Trophoblast cell (in vitro differentiated cells and primary cell): ENCODE measurements around the gene OR4X2.
"Not testable (repeated sequence)": the region's sequence is repeated elsewhere in the genome, so short reads cannot be mapped to it uniquely, and the experiment has no call there.

Experiments used
- DNase-seq, 2 donors: peaks; one replicate each; pipeline ENCODE4 v3.0.0-alpha.2; 2016
- H2AFZ ChIP-seq: 2 replicates; pipeline ENCODE4 v1.6.1; 2013; ENCODE audit warnings: low read length, moderate library complexity, mild to moderate bottlenecking; ENCODE audit not compliant: insufficient read depth, poor library complexity
- H2AK5ac ChIP-seq: 2 replicates; pipeline ENCODE4 v1.6.1; 2013; ENCODE audit warnings: mild to moderate bottlenecking, low read length
- H2BK120ac ChIP-seq: 2 replicates; pipeline ENCODE4 v1.6.1; 2013; ENCODE audit warnings: low read length, mild to moderate bottlenecking, moderate library complexity; ENCODE audit not compliant: insufficient read depth, poor library complexity
- H2BK12ac ChIP-seq: 2 replicates; pipeline ENCODE4 v1.6.1; 2013; ENCODE audit warnings: mild to moderate bottlenecking, low read length, moderate library complexity
- H2BK5ac ChIP-seq: 2 replicates; pipeline ENCODE4 v1.6.1; 2013; ENCODE audit warnings: low read length, low read depth, moderate library complexity, mild to moderate bottlenecking; ENCODE audit not compliant: poor library complexity
- H3K14ac ChIP-seq: 2 replicates; pipeline ENCODE4 v1.6.1; 2013; ENCODE audit warnings: mild to moderate bottlenecking, low read length
- H3K18ac ChIP-seq: 2 replicates; pipeline ENCODE4 v1.6.1; 2013; ENCODE audit warnings: mild to moderate bottlenecking, low read length
- H3K23ac ChIP-seq: 2 replicates; pipeline ENCODE4 v1.6.1; 2013; ENCODE audit warnings: low read length
- H3K27ac ChIP-seq: 2 replicates; pipeline ENCODE4 v1.5.1; 2013; ENCODE audit warnings: low read depth, mild to moderate bottlenecking, inconsistent platforms, low read length, moderate library complexity
- H3K27me3 ChIP-seq: 2 replicates; pipeline ENCODE4 v1.6.1; 2013; ENCODE audit warnings: inconsistent platforms, mild to moderate bottlenecking, low read length, moderate library complexity; ENCODE audit not compliant: insufficient read depth
- H3K36me3 ChIP-seq, 2 experiments: 1 replicate in 1 of 2; 2 replicates in 1 of 2; pipeline ENCODE4 v1.6.1; 2013; ENCODE audit warnings: low read length in 2 of 2, mild to moderate bottlenecking in 2 of 2, moderate library complexity in 1 of 2; ENCODE audit not compliant: insufficient read depth in 2 of 2, control insufficient read depth in 1 of 2
- H3K4ac ChIP-seq: 2 replicates; pipeline ENCODE4 v1.6.1; 2013; ENCODE audit warnings: low read depth, mild to moderate bottlenecking, low read length, moderate library complexity
- H3K4me1 ChIP-seq, 2 experiments: 1 replicate in 1 of 2; 2 replicates in 1 of 2; pipeline ENCODE4 v1.6.1; 2013; ENCODE audit warnings: low read length in 2 of 2, mild to moderate bottlenecking in 2 of 2, moderate library complexity in 1 of 2; ENCODE audit not compliant: insufficient read depth in 2 of 2, control insufficient read depth in 1 of 2
- H3K4me2 ChIP-seq: 2 replicates; pipeline ENCODE4 v1.6.1; 2013; ENCODE audit warnings: inconsistent platforms, mild to moderate bottlenecking, low read length, moderate library complexity
- H3K4me3 ChIP-seq: 2 replicates; pipeline ENCODE4 v1.5.1; 2013; ENCODE audit warnings: mild to moderate bottlenecking, low read depth, low read length, inconsistent platforms
- H3K79me1 ChIP-seq: one replicate; pipeline ENCODE4 v1.6.1; 2013; ENCODE audit warnings: low read length
- H3K79me2 ChIP-seq: 2 replicates; pipeline ENCODE4 v1.6.1; 2013; ENCODE audit warnings: low read length, mild to moderate bottlenecking; ENCODE audit not compliant: control insufficient read depth, insufficient read depth, poor library complexity
- H3K9ac ChIP-seq: 2 replicates; pipeline ENCODE4 v1.6.1; 2013; ENCODE audit warnings: mild to moderate bottlenecking, low read length
- H3K9me3 ChIP-seq: 2 replicates; pipeline ENCODE4 v1.6.1; 2013; ENCODE audit warnings: low read depth, mild to moderate bottlenecking, control low read depth, inconsistent platforms, low read length; ENCODE audit not compliant: insufficient read depth
- H4K12ac ChIP-seq: 2 replicates; pipeline ENCODE4 v1.6.1; 2013; ENCODE audit warnings: low read depth, mild to moderate bottlenecking, low read length, moderate library complexity
- H4K8ac ChIP-seq: 2 replicates; pipeline ENCODE4 v1.6.1; 2013; ENCODE audit warnings: low read depth, mild to moderate bottlenecking, low read length, moderate library complexity
- H4K91ac ChIP-seq: one replicate; pipeline ENCODE4 v1.6.1; 2013; ENCODE audit warnings: low read depth, mild to moderate bottlenecking, low read length, moderate library complexity
- WGBS: extraction: QIAGEN DNeasy Blood & Tissue Kit; methylation state at CpG from one replicate; pipeline ENCODE4 v1.1.7; 2013; ENCODE audit warnings: missing lambda C conversion rate; ENCODE audit not compliant: insufficient read length, insufficient coverage; ENCODE audit errors: extremely low coverage; 5-methylcytosine and 5-hydroxymethylcytosine counted together

The OR4X2 gene

DNA sequence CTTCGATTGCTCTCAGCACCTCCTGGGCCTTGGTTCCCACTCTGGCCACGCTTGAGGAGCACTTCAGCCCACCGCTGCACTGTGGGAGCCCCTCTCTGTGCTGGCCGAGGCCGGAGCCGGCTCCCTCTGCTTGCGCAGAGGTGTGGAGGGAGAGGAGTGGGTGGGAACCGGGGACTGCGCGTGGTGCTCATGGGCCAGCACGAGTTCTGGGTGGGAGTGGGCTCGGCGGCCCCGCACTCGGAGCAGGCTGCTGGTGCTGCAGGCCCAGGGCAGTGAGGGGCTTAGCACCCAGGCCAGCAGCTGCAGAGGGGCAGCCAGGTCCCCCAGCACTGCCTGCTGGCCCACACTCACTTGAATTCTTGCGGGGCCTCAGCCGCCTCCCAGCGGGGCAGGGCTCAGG is 16.1 kb upstream of the OR4X2 start:
- DNase-seq: no peak
- no peak overlapping the region for H3K4me2 ChIP-seq
- H4K12ac ChIP-seq: no peak overlapping the region
- no peak overlapping the region for H3K4ac ChIP-seq
- no peaks in the 10 kb centered on the region for H3K36me3 ChIP-seq
- H3K23ac ChIP-seq: no peak overlapping the region
- no peak overlapping the region for H2BK5ac ChIP-seq
- H4K8ac ChIP-seq: no peak overlapping the region
- H2BK12ac ChIP-seq: no peak overlapping the region
- no peak overlapping the region for H2AK5ac ChIP-seq
- no peak overlapping the region for H3K18ac ChIP-seq
- peaks cover 19% of the 10 kb centered on the region for H3K9me3 ChIP-seq
- no peak overlapping the region for H3K27ac ChIP-seq
- H3K14ac ChIP-seq: no peak overlapping the region
- no peaks in the 10 kb centered on the region for H3K4me1 ChIP-seq
- H3K79me2 ChIP-seq: no peaks in the 10 kb centered on the region
- no peaks in the 10 kb centered on the region for H3K79me1 ChIP-seq
- no peak overlapping the region for H3K4me3 ChIP-seq
- H4K91ac ChIP-seq: no peak overlapping the region
- H3K9ac ChIP-seq: no peak overlapping the region
- WGBS: no CpG with 5 or more reads among the region's 18 CpGs
- H3K27me3 ChIP-seq: no peaks in the 10 kb centered on the region
- no peak overlapping the region for H2BK120ac ChIP-seq
- H2AFZ ChIP-seq: no peak overlapping the region

DNA sequence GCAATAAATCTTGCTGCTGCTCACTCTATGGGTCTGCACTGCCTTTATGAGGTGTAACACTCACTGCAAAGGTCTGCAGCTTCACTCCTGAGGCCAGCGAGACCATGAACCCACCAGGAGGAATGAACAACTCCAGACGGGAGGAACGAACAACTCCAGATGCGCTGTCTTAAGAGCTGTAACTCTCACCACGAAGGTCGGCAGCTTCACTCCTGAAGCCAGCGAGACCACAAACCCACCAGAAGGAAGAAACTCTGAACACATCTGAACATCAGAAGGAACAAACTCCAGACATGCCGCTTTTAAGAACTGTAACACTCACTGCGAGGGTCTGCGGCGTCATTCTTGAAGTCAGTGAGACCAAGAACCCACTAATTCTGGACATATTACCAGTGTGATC is 14.8 kb upstream of the OR4X2 start:
- H3K4ac ChIP-seq, H3K14ac ChIP-seq, H3K9ac ChIP-seq, H2BK12ac ChIP-seq, H3K18ac ChIP-seq, DNase-seq, H4K8ac ChIP-seq, H4K12ac ChIP-seq, H3K4me1 ChIP-seq, H2BK5ac ChIP-seq, H3K27ac ChIP-seq, H2AK5ac ChIP-seq, H3K27me3 ChIP-seq, H3K4me2 ChIP-seq, H3K79me1 ChIP-seq, H3K23ac ChIP-seq, H4K91ac ChIP-seq, H2AFZ ChIP-seq, H2BK120ac ChIP-seq, H3K79me2 ChIP-seq, H3K36me3 ChIP-seq, H3K4me3 ChIP-seq: not testable (repeated sequence)
- H3K9me3 ChIP-seq: peaks cover 19% of the 10 kb centered on the region
- WGBS: no CpG with 5 or more reads among the region's 11 CpGs

DNA sequence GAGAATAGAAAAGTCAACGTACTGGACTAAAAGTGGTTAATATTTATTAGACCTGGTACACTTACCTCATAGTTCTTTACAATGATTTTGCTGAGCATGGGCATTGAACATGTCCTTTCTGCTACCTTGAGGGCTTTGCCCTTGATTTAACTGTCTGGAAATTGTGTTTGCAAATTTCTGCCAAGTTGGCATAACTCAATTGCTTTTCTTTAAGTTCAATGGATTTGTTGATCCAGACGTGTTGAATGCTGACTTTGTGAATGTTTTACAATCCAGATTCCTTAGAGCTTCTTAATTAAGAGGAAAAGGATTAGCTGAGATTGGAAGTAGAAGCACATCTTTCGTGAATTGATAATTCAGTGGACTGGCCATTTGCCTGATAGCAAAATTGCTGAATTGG is 7.2 kb upstream of the OR4X2 start:
- Histone ChIP-seq H3K18ac (no peak overlapping the region), H3K27ac (no peak overlapping the region), H3K4ac (no peak overlapping the region), H4K12ac (no peak overlapping the region), H3K79me1 (no peaks in the 10 kb centered on the region), H2BK5ac (no peak overlapping the region), H3K23ac (no peak overlapping the region), H3K27me3 (no peaks in the 10 kb centered on the region), H3K14ac (no peak overlapping the region), H3K4me3 (no peak overlapping the region), H2BK12ac (no peak overlapping the region), H3K4me1 (no peaks in the 10 kb centered on the region), H2AK5ac (no peak overlapping the region), H4K91ac (no peak overlapping the region), H2BK120ac (no peak overlapping the region), H2AFZ (no peak overlapping the region), H3K9me3 (peaks cover 16% of the 10 kb centered on the region), H3K79me2 (no peaks in the 10 kb centered on the region), H4K8ac (no peak overlapping the region), H3K9ac (no peak overlapping the region), H3K36me3 (no peaks in the 10 kb centered on the region), H3K4me2 (no peak overlapping the region)
- WGBS: no CpG with 5 or more reads among the region's 3 CpGs
- DNase-seq: no peak

DNA sequence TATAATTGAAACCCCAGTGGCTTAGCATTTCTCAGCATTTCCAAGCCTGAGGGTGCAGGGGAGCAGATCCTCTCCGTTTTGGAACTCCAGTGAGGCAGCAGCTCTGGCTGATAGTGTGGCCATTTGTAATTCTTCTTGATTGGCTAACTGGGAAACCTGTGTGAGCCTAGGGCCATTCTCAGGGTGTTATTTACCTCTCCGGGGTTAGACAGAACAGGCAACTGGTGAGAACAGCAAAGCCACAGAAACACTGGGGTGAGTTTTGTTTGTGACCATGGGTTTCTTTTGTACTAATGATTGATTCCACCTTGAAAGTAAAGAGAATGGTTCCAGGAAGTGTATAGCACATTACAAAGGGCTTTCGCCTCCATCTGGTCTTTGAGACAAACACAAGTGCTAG is 2.4 kb upstream of the OR4X2 start:
- no peak overlapping the region for H4K12ac ChIP-seq
- DNase-seq: no peak
- no peak overlapping the region for H3K4me3 ChIP-seq
- H2BK12ac ChIP-seq: no peak overlapping the region
- no peak overlapping the region for H3K27ac ChIP-seq
- no peak overlapping the region for H3K4ac ChIP-seq
- no peak overlapping the region for H4K91ac ChIP-seq
- no peak overlapping the region for H2AK5ac ChIP-seq
- H3K23ac ChIP-seq: no peak overlapping the region
- H3K36me3 ChIP-seq: no peaks in the 10 kb centered on the region
- no peaks in the 10 kb centered on the region for H3K27me3 ChIP-seq
- H2BK120ac ChIP-seq: no peak overlapping the region
- H3K9ac ChIP-seq: no peak overlapping the region
- no peaks in the 10 kb centered on the region for H3K79me1 ChIP-seq
- no CpG with 5 or more reads among the region's 3 CpGs for WGBS
- no peak overlapping the region for H2AFZ ChIP-seq
- H3K4me2 ChIP-seq: no peak overlapping the region
- H3K4me1 ChIP-seq: no peaks in the 10 kb centered on the region
- no peak overlapping the region for H3K14ac ChIP-seq
- H3K18ac ChIP-seq: no peak overlapping the region
- H4K8ac ChIP-seq: no peak overlapping the region
- peaks cover 17% of the 10 kb centered on the region for H3K9me3 ChIP-seq
- no peak overlapping the region for H2BK5ac ChIP-seq
- no peaks in the 10 kb centered on the region for H3K79me2 ChIP-seq
